ENCODE results near the gene LY6G6F. TPM values are rescaled to one million over a fixed set of nuclear protein-coding genes. Genes with fewer than 3 reads are reported as not detected.

Gene LY6G6F
- total and polyA plus RNA-seq, 4 donors: 0.21 to 2.2 TPM; not detected in 2

GRCh38 chr6:31720196-31720770 is 13.6 kb downstream of the LY6G6F start:
- WGBS, 2 donors: 86 to 87% methylated on average over 5 of the region's 5 CpGs
- Histone ChIP-seq H3K27ac (ENCODE audit: low read depth in 1 of 2, low read length in 1 of 2) (no peak overlapping the region), H3K4me3 (no peak overlapping the region), H3K9ac (ENCODE audit: insufficient read depth in 1 of 2, low read length in 2 of 2) (no peak overlapping the region), H3K36me3 (ENCODE audit: control insufficient read depth in 4 of 4, insufficient read depth in 4 of 4, low read length in 4 of 4) (no peaks in the 10 kb centered on the region), H3K9me3 (ENCODE audit: control insufficient read depth in 4 of 4, insufficient read depth in 3 of 4, low read length in 3 of 4) (no peaks in the 10 kb centered on the region), H3K4me1 (ENCODE audit: control insufficient read depth in 5 of 5, insufficient read depth in 5 of 5, low read length in 5 of 5) (peaks cover 0 to 20% (median 0%) of the 10 kb centered on the region in 5 donors), H3K27me3 (ENCODE audit: control insufficient read depth in 3 of 3, insufficient read depth in 3 of 3, low read length in 2 of 3) (no peaks in the 10 kb centered on the region)
- ATAC-seq (ENCODE audit: insufficient read depth, low FRiP score) (no peak), DNase-seq (no peak)
- no peak for TF ChIP-seq CTCF (IDR thresholded peaks at IDR 0.05; ENCODE audit: control extremely low read depth, extremely low read depth)

GRCh38 chr6:31721351-31722020 is 14.8 kb downstream of the LY6G6F start, which contains the start of gene LY6G6C:
LY6G6C (minus strand) TSS chr6:31721746; CDS start chr6:31721679, 67 bp downstream.
- H3K27ac ChIP-seq (ENCODE audit: low read depth in 1 of 2, low read length in 1 of 2): no peak within 1 kb of the TSS
- H3K9me3 ChIP-seq (ENCODE audit: control insufficient read depth in 4 of 4, insufficient read depth in 3 of 4, low read length in 3 of 4): no peaks in the 10 kb centered on the region
- no peak within 1 kb of the TSS for H3K9ac ChIP-seq (ENCODE audit: insufficient read depth in 1 of 2, low read length in 2 of 2)
- WGBS, 2 donors: 93 to 94% methylated on average over 4 of the region's 4 CpGs
- no peak within 1 kb of the TSS for H3K4me3 ChIP-seq
- H3K27me3 ChIP-seq (ENCODE audit: control insufficient read depth in 3 of 3, insufficient read depth in 3 of 3, low read length in 2 of 3): no peaks in the 10 kb centered on the region
- ATAC-seq (ENCODE audit: insufficient read depth, low FRiP score) (no peak), DNase-seq (no peak)
- peaks cover 0 to 9% (median 6%) of the 10 kb centered on the region in 4 donors for H3K36me3 ChIP-seq (ENCODE audit: control insufficient read depth in 4 of 4, insufficient read depth in 4 of 4, low read length in 4 of 4)
- TF ChIP-seq CTCF (IDR thresholded peaks at IDR 0.05; ENCODE audit: control extremely low read depth, extremely low read depth): no peak
- H3K4me1 ChIP-seq (ENCODE audit: control insufficient read depth in 5 of 5, insufficient read depth in 5 of 5, low read length in 5 of 5): peaks cover 0 to 17% (median 0%) of the 10 kb centered on the region in 5 donors

DNA sequence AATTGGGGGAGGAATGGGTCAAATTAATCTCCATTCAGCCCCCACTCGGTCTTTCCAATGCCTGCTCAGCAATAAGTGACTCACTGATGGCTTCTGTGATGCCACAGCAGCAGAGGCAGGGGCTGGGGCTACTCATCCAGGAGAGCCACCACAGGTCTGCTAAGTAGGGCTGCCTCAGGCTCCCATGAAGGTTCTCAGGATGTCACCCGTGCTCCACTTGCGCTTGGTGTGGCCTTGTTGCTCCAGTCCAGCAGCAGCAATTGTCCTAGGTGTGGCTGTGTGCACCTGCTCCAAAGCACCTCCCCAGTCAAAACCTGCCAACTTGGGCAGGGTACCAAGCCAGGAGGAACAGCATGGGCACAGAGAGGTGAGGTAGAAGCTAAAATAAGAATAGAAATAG is 15.5 kb downstream of the LY6G6F start:
- peaks cover 0 to 16% (median 10%) of the 10 kb centered on the region in 4 donors for H3K36me3 ChIP-seq (ENCODE audit: control insufficient read depth in 4 of 4, insufficient read depth in 4 of 4, low read length in 4 of 4)
- H3K27me3 ChIP-seq (ENCODE audit: control insufficient read depth in 3 of 3, insufficient read depth in 3 of 3, low read length in 2 of 3): no peaks in the 10 kb centered on the region
- WGBS, 2 donors: 93% methylated on average over 3 of the region's 3 CpGs
- ATAC-seq (ENCODE audit: insufficient read depth, low FRiP score): no peak
- H3K4me3 ChIP-seq: no peak overlapping the region
- TF ChIP-seq CTCF (IDR thresholded peaks at IDR 0.05; ENCODE audit: control extremely low read depth, extremely low read depth): no peak
- H3K4me1 ChIP-seq (ENCODE audit: control insufficient read depth in 5 of 5, insufficient read depth in 5 of 5, low read length in 5 of 5): peaks cover 0 to 17% (median 0%) of the 10 kb centered on the region in 5 donors
- no peak for DNase-seq
- no peak overlapping the region for H3K9ac ChIP-seq (ENCODE audit: insufficient read depth in 1 of 2, low read length in 2 of 2)
- no peaks in the 10 kb centered on the region for H3K9me3 ChIP-seq (ENCODE audit: control insufficient read depth in 4 of 4, insufficient read depth in 3 of 4, low read length in 3 of 4)
- H3K27ac ChIP-seq (ENCODE audit: low read depth in 1 of 2, low read length in 1 of 2): no peak overlapping the region
